NCI-H226 (cell line): ENCODE data around the gene PBRM1.
A peak's percentile ranks its signal among the peaks of the same experiment; 100 is the strongest.
"Not testable (repeated sequence)": the region's sequence is repeated elsewhere in the genome, so short reads cannot be mapped to it uniquely, and the experiment has no call there.

Source experiments
- DNase-seq: peaks from one replicate; pipeline ENCODE4 v3.0.0-alpha.2; 2015

The PBRM1 gene

GRCh38 chr3:52704611-52705437, 19.1 kb upstream of the PBRM1 start:
- DNase-seq, result no peak

- DNase-seq, result no peak
Observed at GRCh38 chr3:52703341-52703740, 17.6 kb upstream of the PBRM1 start.

GRCh38 chr3:52697632-52697965, 11.9 kb upstream of the PBRM1 start:
- no peak for DNase-seq

GRCh38 chr3:52696830-52697631, 11.3 kb upstream of the PBRM1 start:
- no peak for DNase-seq

- no peak for DNase-seq
Observed at GRCh38 chr3:52695798-52696671, 10.3 kb upstream of the PBRM1 start.

GRCh38 chr3:52694528-52695189, 8.9 kb upstream of the PBRM1 start:
- DNase-seq, result no peak

- no peak for DNase-seq
Observed at GRCh38 chr3:52693071-52693470, 7.4 kb upstream of the PBRM1 start.

- DNase-seq, result no peak
Observed at GRCh38 chr3:52690560-52690959, 4.8 kb upstream of the PBRM1 start.

- no peak for DNase-seq
Observed at GRCh38 chr3:52689151-52689550, 3.4 kb upstream of the PBRM1 start.

- DNase-seq, result no peak
Observed at GRCh38 chr3:52688266-52688665, 2.6 kb upstream of the PBRM1 start.

GRCh38 chr3:52685285-52685708, 416 bp downstream of the PBRM1 start:
- DNase-seq, result peak; percentile 24

GRCh38 chr3:52684184-52684583, 1.5 kb downstream of the PBRM1 start:
- DNase-seq, result no peak

- no peak for DNase-seq
Observed at GRCh38 chr3:52683611-52684010, 2.1 kb downstream of the PBRM1 start.

GRCh38 chr3:52682016-52682415, 3.7 kb downstream of the PBRM1 start:
- peak; percentile 19 for DNase-seq

GRCh38 chr3:52681596-52681995, 4.1 kb downstream of the PBRM1 start:
- DNase-seq, result no peak

GRCh38 chr3:52679811-52680210, 5.9 kb downstream of the PBRM1 start:
- no peak for DNase-seq

- no peak for DNase-seq
Observed at GRCh38 chr3:52679199-52679538, 6.5 kb downstream of the PBRM1 start.

GRCh38 chr3:52678265-52679198, 7.2 kb downstream of the PBRM1 start:
- DNase-seq, result no peak

GRCh38 chr3:52676201-52676600, 9.5 kb downstream of the PBRM1 start:
- not testable (repeated sequence) for DNase-seq

GRCh38 chr3:52671676-52672075, 14.0 kb downstream of the PBRM1 start:
- DNase-seq, result no peak
